SIG-M5 treated with dmso at 0.1 percent for 504 hours (cell line): Measurements from ENCODE around the gene FAM193B.

Experiments used
- DNase-seq: peaks from one replicate; lab custom pipeline; 2025; ENCODE audit not compliant: unreplicated experiment; lab: John Stamatoyannopoulos, UW

The FAM193B gene

DNA sequence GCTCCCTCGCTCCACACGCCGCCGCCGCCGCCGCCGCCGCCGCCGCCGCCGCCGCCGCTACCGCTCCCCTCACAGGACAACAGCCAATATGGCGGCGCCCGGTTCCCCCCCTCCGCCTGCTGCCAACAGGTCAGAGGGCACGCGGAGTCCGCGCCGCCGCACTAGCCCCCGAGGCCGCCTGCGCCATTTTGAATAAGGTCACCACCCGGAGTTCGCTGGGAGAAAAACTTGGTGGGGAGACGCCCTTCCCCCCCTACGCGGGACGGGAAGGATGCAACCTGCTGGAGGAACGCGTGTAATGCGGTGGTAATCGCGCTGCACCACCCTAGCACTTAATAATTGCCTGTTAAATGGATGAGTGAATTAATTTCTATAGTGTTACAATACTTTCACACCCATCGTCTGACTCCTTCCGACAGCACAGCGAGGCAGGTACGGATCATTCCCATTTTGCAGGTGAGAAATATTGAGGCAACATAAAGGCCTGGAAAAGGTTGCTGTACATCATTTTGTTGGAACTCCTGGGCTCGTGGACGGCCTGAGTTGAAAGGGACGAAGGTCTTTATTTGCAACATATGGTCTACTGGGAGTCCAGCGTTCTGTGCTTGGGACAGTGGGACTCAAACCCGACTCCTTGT lies at the start of gene FAM193B:
Gene FAM193B (minus strand): TSS at position 90 of the 638 bp plus-strand sequence. CDS start 105 bp downstream, outside the sequence.
- peak; percentile 91 for DNase-seq

GRCh38 chr5:177604116-177604521 lies 49.8 kb upstream of the FAM193B start:
- no peak for DNase-seq

DNA sequence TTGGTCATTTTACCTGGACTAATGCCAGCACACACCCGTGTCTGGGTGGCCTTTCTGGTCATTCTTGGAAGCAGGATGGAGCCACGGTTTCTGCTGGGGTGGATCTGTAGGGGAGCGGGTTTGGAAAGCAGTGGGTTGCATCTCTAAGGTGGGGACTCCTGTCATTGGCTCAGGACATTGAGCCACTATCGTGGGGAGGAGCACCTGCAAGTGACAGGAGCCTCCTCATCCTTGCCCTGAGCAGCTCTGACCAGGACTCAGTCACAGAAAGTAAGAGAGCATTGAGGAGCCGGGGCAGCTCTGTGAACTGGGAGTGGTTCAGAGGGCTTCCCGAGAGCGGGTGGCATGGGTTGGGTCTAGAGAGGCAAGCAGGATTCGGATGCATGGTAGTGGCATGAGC lies 49.3 kb upstream of the FAM193B start:
- DNase-seq: no peak

- DNase-seq: no peak
Measured at GRCh38 chr5:177602458-177602830, 48.1 kb upstream of the FAM193B start.

DNA sequence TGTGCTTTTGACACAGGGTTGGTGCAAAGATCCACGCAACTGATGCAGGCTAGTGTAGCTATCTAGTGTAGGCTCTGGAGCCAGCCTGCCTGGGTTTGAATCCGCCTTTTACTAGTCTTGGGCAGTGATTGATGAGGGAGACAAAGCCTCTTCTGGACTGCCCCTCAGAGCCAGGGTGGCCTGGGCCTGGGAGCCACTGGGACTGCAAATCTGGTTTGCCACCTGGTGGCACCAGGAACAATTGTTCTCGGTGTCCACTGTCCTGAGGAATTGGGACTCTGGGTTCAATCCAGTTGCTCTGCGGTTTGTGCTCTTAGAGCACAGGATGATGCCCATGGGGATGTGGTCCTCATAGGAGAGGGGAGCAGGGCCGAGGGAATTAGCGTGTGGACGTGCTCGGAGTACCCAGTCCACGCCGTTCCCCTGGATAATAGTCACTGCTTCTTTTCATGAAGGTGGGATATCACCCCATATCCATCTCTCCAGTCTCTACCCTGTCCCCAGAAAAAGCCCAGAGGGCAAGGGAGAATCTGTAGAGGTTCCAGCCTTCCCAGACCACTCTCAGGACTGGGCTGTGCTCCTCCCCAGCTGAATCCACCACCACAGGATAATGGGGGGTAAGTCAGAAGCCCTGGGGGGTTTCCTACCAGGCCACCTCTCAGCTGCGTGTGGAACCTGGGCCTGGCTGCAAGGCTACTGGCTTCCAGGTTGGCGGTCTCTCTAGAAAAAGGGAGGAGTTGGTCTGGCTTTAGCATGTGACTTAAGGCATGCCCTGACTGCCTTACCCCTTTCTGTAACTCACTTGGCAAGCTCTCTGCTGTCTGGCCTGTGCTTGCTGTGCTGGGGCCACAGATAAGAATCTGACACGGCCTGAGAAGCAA lies 47.5 kb upstream of the FAM193B start:
- DNase-seq: no peak

GRCh38 chr5:177601126-177601525 lies 46.8 kb upstream of the FAM193B start:
- no peak for DNase-seq

- peak; percentile 64 for DNase-seq
Measured at GRCh38 chr5:177600508-177601018, 46.2 kb upstream of the FAM193B start.

- peak; percentile 92 for DNase-seq
Measured at GRCh38 chr5:177599731-177600507, 45.6 kb upstream of the FAM193B start, which contains the start of gene B4GALT7. Gene B4GALT7 (plus strand): TSS chr5:177600132. CDS start chr5:177600211, 79 bp downstream.

DNA sequence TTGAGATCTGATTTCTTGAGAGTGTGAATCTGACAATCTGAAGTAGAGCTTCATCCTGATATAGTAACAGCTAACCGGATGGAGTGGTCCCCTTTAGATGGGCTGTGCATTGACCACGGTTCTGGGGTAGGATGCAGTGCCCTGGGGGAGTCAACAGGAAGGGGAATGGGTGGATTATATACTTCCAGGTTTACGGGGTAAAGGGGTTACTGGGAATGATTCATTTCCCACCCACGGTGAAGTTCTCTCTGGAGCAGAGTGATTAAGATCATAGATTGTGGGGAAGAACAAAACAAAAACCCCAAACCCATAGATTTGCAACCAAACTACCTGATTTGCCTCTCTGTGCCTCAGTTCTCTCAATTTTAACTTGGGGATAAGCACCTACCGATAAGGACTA lies 44.1 kb upstream of the FAM193B start:
- no peak for DNase-seq

DNA sequence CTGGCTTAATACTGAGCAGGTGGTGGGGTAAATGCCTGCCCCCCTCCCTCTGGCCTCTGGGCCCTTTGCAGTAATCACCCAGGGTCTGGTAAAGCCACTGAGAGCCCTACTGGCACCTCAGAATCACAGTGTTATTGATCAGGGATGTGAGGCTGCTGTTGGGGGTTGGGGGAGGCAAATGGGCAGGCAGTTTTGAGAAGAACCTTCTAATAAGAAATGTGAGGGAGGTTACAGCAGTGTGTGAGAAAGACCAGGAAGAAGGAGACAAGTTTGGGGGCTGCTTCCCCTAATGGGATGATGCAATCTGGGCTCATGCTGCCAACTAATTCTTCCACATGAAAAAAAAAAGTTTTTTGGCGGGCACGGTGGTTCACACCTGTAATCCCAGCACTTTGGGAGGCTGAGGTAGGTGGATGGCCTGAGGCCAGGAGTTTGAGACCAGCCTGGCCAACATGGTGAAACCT lies 42.4 kb upstream of the FAM193B start:
- no peak for DNase-seq

DNA sequence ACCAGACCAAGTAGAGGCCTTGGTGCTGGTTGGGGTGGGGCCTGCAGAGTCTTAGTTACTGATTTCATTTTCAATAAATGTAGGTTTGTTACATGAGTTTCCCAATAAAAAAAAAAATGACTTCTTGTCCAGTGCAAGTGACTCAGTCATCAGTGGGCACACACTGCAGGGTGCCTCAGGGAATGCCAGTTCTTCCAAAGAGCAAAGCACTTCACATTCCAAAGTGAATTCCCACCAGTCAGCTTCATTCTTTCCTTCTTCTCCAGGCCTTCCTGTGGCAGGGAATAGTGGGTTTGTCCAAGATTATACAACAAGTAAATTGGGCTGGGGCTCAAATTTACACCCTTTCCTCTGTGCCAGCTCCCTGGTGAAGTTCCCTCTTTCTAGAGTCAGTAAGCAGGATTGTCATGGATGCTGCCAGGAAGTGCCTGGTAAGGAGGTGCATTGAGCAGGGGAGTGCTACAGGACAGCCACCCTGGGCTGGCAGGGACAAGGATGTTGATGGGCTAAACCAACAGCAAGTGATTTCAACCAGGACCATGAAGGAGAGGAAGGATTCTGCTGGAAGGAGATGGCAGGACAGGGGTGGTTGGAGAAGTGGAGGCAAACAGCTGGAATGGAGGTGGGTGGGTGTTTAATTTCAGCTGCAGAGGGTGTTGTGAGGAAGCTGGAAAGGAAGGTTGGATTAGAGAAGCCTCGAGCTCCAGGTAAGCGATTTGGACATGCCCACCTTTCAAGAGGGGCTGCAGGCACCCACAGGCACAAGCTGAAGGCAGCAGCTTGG lies 41.8 kb upstream of the FAM193B start:
- no peak for DNase-seq

DNA sequence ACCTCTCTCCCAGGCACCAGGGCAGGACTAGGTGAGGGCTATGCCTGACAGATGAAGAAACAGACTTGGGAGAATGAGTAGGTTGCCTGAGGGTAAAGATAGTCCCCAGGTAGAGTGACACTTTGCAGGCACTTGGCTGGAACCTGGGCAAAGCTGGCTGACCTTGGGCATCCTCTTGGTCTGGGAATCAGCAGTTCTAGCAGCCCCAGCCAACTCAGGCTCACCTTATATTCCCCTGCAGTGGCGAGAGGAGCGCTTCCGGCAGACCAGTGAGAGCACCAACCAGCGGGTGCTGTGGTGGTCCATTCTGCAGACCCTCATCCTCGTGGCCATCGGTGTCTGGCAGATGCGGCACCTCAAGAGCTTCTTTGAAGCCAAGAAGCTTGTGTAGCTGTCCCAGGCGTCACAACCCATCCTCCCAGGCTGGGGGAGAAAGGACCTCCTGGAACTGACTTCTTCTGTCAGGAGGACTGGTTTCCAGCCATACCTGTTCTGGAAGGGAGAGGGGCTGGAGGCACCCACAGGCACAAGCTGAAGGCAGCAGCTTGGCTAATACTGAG lies 40.7 kb upstream of the FAM193B start:
- DNase-seq: no peak

GRCh38 chr5:177594071-177594470 lies 39.7 kb upstream of the FAM193B start:
- no peak for DNase-seq

GRCh38 chr5:177593511-177593910 lies 39.1 kb upstream of the FAM193B start:
- no peak for DNase-seq

- DNase-seq: no peak
Measured at GRCh38 chr5:177592905-177593304, 38.5 kb upstream of the FAM193B start.

GRCh38 chr5:177592010-177592834 lies 37.9 kb upstream of the FAM193B start, which contains the start of gene TMED9:
Gene TMED9 (plus strand): TSS chr5:177592203. CDS start chr5:177592215, 12 bp downstream.
- DNase-seq: peak; percentile 84

- DNase-seq: no peak
Measured at GRCh38 chr5:177591690-177592009, 37.3 kb upstream of the FAM193B start.

- DNase-seq: no peak
Measured at GRCh38 chr5:177590406-177590805, 36.0 kb upstream of the FAM193B start.

- DNase-seq: no peak
Measured at GRCh38 chr5:177588413-177588909, 34.1 kb upstream of the FAM193B start.
